Coronary artery (tissue), 2 donors: ENCODE data around the gene GRIK3.

ENCODE experiments used
- DNase-seq: peaks from one replicate; pipeline ENCODE4 v3.0.0-alpha.2; 2017; ENCODE audit warnings: low spot score
- H3K27ac ChIP-seq, 2 donors: fragments of 200-600 bp; sonication (generic); one replicate each; pipeline ENCODE4 v1.5.1; 2016 to 2019
- H3K4me3 ChIP-seq: fragments of 200-600 bp; sonication (generic); 2 replicates; pipeline ENCODE4 v1.5.1; 2016; ENCODE audit warnings: mild to moderate bottlenecking, moderate library complexity
- TF ChIP-seq, protein P1 (sequence below): fragments of 200-600 bp; sonication (generic); IDR thresholded peaks from one replicate; pipeline ENCODE4 v1.5.1; 2019; ENCODE audit warnings: antibody characterized with exemption

GRIK3 gene

DNA sequence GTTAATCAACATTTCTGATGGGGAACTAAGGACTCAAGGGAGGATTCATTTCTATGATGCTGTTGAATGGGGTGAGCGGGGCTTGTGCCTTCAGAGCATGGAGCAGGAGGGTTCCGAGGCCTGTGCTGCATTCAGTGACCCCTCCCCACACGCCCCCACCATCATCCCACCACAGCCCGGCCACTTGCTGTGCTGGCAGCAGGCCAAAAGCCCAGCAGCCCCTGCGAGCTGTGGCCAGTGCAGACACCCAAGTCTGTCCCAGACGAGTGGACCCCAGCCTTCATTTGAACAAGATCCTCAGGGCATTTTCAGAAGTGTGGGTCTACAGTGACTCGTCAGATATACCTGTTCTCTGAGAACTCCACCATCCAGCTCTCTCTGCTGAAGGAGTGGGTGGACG, 242.0 kb downstream of the GRIK3 start:
- TF ChIP-seq, protein P1, sequence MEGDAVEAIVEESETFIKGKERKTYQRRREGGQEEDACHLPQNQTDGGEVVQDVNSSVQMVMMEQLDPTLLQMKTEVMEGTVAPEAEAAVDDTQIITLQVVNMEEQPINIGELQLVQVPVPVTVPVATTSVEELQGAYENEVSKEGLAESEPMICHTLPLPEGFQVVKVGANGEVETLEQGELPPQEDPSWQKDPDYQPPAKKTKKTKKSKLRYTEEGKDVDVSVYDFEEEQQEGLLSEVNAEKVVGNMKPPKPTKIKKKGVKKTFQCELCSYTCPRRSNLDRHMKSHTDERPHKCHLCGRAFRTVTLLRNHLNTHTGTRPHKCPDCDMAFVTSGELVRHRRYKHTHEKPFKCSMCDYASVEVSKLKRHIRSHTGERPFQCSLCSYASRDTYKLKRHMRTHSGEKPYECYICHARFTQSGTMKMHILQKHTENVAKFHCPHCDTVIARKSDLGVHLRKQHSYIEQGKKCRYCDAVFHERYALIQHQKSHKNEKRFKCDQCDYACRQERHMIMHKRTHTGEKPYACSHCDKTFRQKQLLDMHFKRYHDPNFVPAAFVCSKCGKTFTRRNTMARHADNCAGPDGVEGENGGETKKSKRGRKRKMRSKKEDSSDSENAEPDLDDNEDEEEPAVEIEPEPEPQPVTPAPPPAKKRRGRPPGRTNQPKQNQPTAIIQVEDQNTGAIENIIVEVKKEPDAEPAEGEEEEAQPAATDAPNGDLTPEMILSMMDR: no peak
- no peak overlapping the region for H3K4me3 ChIP-seq
- DNase-seq: no peak

DNA sequence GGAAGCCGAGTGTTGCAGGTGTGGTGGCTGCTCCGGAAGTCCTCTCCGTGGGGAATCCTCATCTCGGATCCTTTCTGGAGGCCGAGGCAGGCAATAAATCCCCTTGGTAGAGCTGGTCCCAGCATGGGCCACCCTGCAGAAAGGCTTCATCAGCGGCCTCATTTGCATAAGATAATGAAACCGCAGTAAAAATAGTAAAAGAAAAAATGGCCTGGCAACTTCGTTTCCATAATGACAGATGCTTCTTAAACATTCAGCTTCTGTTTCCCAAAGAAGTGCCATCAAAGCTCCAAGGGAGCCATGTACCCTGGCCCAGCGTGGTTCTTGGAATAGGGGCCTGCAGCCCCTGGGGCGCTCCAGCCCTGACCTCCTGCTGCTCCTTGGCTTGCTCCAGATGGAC, 244.1 kb downstream of the GRIK3 start:
- Histone ChIP-seq H3K27ac (no peak overlapping the region), H3K4me3 (no peak overlapping the region)
- TF ChIP-seq, protein P1: no peak
- DNase-seq: no peak

More for the DNA sequence above, 242.0 kb downstream of the GRIK3 start:
- no peak overlapping the region for H3K27ac ChIP-seq

DNA sequence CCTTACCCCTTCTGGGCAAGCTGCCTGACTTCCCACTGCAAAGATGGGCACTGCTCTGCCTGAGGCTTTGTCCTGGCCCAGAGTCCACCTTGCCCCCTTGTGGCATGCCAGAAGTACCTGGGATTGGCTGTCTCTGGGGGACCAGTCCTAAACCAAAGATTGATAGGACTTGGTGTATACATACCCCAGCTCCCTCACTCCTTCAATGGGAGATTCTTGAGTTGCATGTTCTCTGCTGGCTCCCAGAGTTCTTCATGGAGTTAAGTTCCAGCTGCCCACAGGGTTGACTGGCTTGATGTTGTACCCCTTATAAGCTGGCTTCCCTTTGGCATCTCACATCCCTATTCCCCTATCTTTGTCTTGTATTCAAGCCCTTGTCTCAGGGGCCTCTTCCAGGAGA, 244.8 kb downstream of the GRIK3 start:
- DNase-seq: no peak
- TF ChIP-seq, protein P1: no peak
- Histone ChIP-seq H3K27ac (no peak overlapping the region), H3K4me3 (no peak overlapping the region)

DNA sequence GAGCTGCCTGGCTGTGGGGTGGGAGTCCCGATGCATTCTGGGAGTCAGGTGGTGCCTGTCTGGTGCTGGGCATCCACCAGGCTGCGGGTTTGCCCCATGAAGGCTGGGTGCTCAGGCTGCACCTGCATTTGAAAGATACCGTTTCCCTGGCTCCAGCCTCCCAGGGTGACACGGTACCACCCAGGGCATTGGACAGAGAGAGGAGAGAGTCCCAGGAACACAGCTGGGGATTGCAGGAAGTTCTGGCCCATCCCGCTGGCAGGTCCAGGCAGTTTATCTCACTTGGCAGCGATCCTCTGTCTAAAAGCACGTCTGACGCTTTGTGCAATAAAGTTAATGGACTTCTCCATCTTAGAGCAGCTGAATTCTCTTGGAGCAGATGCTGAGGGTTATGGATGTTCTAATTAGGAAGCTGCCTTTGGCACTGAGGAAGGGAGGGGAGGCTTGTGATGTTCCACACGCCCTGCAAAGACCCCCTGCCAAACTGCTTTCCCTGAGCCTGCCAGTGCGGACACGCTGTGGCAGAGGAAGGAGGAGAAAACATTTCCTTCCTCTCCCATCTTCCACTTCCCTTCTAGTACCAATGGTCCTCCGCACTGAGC, 246.9 kb downstream of the GRIK3 start:
- no peak for DNase-seq
- TF ChIP-seq, protein P1: no peak
- Histone ChIP-seq H3K27ac (no peak overlapping the region), H3K4me3 (no peak overlapping the region)

DNA sequence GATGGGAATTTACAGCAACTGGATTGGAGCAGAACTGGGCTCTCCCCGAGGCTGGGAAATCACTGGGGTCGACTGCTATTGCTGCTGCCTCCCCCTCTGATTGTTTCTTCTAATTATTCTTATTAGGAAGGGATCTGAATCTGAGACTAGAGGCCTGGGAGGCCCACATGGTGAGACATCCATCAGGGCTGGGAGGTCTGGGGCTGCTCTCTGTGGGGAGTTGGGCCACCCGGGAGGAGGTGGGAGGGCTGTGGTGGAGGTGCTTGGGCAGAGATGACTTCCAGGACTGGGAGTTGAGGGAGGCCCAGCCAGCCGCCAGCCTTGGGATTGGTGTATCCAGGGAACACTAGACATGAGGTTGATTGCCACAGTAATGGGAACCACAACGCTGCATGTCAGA, 247.9 kb downstream of the GRIK3 start:
- Histone ChIP-seq H3K27ac (no peak overlapping the region), H3K4me3 (no peak overlapping the region)
- TF ChIP-seq, protein P1: no peak
- no peak for DNase-seq

DNA sequence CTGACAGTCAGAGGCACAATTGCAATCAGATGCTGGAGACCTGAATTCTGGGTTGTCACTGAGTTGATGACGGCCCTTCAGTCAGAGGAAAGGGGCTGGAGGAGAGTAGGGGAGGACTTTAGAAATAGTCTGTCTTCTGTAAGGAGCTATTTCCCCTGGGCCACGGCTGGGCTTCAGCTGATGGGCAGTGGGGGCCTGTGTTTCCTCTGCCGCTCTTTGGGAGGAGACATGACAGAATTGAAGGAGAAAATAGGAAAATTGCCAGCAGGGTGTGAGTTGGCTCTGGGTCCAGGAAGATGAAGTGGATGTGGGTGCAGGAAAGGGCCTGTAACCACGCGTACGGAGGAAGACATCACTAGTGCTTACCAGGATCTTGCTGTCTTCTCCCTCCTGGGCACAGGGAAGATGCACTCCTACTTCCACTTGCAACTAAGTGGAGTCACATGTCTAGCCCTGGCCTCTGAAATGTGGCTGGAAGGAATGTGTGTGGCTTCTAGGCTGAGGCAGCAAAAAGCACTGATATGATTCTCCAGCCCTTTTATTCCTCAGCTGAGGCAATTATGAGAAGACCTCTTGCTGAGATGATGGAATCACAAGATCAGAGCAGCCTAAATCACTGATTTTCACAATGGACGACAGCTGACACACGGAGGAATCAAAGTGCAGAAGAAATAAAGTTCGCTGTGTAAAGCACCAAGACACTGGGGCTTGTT, 250.0 kb downstream of the GRIK3 start:
- no peak for DNase-seq
- TF ChIP-seq, protein P1: no peak
- H3K4me3 ChIP-seq: no peak overlapping the region
- H3K27ac ChIP-seq: no peak overlapping the region

DNA sequence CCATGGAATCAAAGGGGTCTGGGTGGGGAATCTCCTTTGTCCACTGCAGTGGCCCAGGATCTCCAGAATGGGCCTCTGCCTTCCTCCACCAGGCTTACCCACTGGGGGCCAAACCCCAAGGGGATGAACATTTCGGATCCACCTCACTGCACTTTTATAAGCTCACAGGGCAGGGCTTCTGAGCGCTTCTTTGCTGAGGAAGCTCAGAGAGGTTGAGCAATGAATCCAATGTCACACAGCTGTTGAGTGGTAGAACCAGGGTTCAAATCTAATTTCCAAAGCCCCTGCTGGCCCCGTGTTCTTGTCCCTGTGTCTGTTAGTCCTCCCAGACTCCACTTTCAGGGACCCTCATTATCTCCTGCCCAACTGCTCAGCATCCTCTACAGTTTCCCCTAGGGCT, 250.8 kb downstream of the GRIK3 start:
- DNase-seq: no peak
- TF ChIP-seq, protein P1: no peak
- H3K27ac ChIP-seq: no peak overlapping the region
- no peak overlapping the region for H3K4me3 ChIP-seq
